Activated CD4-positive, alpha-beta T cell treated with anti-CD3 and anti-CD28 coated beads, Interleukin-2, amount 50 U/mL, for 4 hours (primary cell): ENCODE measurements around the gene INVS.
A peak's percentile ranks its signal among the peaks of the same experiment; 100 is the strongest.
"Not testable (repeated sequence)": the region's sequence is repeated elsewhere in the genome, so short reads cannot be mapped to it uniquely, and the experiment has no call there.

Source experiments
- DNase-seq, 2 experiments: peaks; one replicate each; pipeline ENCODE4 v3.0.0-alpha.2; 2020

INVS gene, protein sequence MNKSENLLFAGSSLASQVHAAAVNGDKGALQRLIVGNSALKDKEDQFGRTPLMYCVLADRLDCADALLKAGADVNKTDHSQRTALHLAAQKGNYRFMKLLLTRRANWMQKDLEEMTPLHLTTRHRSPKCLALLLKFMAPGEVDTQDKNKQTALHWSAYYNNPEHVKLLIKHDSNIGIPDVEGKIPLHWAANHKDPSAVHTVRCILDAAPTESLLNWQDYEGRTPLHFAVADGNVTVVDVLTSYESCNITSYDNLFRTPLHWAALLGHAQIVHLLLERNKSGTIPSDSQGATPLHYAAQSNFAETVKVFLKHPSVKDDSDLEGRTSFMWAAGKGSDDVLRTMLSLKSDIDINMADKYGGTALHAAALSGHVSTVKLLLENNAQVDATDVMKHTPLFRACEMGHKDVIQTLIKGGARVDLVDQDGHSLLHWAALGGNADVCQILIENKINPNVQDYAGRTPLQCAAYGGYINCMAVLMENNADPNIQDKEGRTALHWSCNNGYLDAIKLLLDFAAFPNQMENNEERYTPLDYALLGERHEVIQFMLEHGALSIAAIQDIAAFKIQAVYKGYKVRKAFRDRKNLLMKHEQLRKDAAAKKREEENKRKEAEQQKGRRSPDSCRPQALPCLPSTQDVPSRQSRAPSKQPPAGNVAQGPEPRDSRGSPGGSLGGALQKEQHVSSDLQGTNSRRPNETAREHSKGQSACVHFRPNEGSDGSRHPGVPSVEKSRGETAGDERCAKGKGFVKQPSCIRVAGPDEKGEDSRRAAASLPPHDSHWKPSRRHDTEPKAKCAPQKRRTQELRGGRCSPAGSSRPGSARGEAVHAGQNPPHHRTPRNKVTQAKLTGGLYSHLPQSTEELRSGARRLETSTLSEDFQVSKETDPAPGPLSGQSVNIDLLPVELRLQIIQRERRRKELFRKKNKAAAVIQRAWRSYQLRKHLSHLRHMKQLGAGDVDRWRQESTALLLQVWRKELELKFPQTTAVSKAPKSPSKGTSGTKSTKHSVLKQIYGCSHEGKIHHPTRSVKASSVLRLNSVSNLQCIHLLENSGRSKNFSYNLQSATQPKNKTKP

DNA sequence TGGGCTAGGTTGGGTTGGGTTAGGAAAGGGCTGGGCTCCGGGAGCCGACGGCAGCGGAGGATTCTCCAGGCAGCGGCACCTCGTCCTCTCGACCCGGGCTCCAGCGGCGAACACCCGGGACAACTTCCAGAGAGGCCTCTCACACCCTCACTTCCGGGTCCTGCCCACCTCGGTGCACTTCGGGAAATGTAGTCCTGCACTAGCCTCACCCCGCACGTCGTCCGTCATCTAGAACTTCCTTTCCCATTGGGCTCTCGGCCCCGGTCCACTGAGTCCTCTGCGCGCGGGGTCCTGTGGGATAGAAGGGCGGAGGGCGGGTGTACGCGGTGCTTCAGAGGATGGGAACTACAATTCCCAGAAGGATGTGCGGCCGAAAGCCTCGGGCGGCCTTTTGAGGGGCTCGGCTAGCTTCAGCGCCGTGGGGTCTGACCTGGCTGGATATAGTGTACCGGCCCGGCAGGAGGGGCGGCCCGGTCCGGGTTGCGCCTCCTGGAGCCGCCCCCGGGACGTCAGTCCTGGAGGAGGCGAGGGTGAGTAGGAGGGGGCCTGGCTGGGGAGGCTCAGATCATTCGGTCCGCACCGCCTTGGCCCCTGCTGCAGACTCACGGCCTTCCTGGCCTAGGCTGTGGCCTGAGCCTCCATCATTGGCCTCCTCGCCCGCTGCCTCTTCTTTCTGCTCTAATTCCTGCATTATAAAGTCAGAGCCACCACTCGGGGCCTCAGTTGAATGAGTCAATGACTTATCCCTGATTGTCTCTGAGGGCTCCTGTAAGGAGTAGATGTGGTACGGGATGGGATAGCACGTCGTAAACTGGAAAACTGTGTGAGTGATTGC is at the start of gene INVS, which contains the start of gene ERP44:
INVS (plus strand) TSS at position 357 of the 835 bp plus-strand sequence. CDS start 5,279 bp downstream, outside the sequence.
ERP44 (minus strand) TSS at position 114 of the 835 bp plus-strand sequence. CDS start 160 bp downstream, outside the sequence.
- DNase-seq = peak; percentile 95 to 96

DNA sequence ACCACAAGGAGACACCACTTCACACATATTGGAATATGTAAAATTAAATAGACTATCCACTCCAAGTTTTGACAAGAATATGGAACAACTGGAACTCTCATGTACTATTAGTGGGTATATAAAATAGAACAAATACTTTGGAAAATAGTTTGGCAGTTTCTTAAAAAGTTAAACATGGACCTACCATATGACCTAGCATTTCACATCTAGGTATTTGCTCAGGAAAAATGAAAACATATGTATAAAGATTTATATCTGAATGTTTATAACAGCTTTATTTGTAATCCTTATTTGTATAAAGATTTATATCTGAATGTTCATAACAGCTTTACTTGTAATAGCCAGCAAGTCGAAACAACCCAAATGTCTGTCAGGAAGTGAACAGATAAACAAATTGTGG is 49.5 kb upstream of the INVS start:
- DNase-seq = no peak

DNA sequence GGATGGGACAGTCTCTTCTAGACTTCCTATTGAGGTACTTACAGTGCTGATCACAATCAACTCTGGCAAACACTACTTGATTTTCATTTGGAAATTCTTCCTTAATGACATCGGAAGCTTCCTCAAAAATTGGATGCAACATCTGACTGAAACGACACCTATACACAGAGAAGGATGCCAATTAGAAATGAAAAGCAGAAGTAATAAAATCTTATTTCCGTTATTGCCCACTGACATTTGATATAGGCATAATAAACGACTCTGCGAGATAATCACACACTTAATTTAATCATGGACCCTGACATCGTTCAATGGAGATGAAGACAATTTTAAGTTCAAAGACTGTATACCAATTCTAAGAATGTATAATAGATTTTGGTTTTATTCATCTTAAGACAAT is 46.7 kb upstream of the INVS start:
- no peak for DNase-seq

DNA sequence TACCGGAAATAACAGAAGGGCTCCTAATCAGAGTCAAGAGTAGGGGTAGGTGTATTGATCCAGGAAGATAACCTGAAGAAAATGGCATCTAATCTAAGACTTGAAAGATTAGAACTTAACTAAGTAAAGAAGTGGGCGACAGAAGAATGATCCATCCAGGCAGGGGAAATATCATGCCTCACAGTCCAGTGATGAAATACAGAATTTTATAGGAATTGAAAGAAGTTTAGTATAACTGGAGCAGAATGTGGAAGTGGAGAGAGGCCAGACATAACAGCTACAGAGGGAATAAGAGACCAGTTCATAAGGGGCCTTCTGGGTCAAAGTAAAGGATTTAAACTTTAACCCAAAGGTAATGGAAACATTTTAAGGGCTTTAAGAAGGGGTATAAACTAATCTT is 42.5 kb upstream of the INVS start:
- DNase-seq = no peak

DNA sequence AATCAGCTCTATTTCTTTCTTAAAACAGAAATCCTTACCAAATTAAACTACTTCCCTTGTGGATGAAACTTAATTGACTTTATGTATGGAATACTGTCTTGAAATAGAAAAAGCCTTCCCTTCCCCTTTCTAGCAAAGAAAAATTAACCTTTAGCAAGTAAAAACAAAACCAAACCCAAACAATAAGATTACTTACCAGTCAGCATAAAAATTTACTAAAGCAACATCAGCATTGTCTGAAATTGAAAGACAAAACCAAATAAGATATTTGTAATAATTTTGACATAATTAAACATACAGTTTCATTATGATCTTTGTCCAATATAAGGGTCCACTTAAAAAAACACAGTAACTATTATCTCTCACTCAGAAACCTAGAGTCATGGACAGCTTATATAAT is 41.4 kb upstream of the INVS start:
- DNase-seq = no peak

DNA sequence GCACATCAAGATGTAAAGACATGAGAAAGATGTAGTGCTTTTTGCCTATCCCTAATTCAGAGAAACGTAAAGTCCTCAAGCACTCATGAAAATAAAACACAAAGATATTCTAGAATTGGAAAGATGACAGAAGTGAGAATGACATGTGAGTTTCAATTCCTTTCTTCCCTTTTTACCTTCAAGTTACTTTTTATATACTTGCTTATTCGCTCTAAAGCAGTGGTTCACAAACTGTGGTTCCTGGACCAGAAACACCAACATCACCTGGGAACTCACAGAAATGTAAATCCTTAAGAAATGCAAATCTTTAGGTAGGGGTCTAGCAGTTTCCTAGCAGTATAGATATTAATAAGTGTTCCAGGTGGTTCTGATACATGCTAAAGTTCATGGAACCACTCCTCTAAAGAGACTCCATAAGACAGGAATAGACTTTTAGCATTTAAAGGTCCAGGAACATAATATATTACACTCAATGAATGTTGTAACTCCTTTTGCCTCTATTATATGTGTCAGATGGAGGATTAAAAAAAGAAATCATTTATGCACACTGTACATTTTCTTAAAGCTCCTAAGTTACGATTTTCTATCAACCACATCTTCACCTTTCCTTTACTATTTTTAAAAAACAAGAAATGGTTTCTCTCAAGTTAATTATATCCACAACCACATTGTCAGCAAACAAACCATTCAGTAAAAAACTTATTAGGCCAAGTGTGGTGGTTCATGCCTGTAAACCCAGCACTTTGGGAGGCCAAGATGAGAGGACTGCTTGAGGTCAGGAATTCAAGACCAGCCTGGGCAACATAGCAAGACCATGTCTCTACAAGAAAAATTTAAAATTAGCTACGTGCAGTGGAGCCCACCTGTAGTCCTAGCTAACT is 40.1 kb upstream of the INVS start:
- DNase-seq = no peak

DNA sequence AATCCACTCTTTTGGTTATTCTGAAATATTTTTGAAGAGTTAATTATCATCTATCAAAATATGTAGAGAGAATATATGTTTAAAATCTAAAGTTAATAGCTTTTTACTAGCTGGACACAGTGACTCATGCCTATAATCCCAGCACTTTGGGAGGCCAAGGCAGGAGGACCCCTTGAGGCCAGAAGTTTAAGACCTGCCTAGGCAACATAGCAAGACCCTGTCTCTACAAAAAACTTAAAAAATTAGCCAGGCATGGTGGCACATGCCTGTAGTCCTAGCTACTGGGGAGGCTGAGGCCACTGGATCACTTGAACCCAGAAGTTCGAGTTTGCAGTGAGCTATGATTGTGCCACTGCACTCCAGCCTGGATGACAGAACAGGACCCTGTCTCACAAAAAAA is 36.4 kb upstream of the INVS start:
- not testable (repeated sequence) for DNase-seq

DNA sequence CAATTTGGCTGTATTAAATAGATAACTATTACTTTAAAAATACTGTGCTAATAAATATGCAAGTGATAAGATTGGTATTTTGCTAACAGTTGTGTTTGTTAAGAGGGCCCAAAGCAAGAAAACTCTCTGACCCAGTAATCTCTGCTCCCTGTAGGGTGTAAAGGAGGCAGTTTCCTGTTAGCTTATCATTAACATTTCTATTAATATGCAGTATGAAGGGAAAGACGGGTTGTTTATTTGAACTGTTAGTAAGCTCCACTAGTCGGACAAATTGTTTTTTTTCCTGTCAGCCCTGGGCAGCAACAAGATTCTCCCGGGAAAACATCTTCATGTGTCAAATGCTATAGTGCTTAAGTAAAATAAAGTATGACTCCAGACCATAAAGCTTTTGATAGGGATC is 35.9 kb upstream of the INVS start:
- DNase-seq = no peak

- no peak for DNase-seq
These were observed 34.0 kb upstream of the INVS start for GRCh38 chr9:100064872-100065581.

DNA sequence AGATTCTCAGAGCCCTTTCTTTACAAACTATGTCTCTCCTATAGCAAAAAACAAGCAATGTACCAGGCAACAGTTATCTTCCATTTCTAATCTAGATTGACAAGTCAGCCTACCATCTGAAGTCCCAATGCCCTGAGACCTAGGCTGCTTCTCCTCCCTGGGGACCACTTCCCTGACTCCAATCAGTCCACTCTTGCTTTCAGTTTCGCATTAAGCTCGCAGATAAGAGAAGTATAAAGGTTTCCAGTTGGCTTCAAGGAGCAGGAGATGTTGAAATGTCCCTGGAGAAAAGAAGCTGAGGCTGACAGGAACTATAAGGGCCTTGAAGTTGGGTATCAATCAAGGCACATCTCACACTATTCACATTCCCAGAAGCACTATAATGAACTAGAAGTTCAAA is 32.5 kb upstream of the INVS start:
- DNase-seq = no peak

DNA sequence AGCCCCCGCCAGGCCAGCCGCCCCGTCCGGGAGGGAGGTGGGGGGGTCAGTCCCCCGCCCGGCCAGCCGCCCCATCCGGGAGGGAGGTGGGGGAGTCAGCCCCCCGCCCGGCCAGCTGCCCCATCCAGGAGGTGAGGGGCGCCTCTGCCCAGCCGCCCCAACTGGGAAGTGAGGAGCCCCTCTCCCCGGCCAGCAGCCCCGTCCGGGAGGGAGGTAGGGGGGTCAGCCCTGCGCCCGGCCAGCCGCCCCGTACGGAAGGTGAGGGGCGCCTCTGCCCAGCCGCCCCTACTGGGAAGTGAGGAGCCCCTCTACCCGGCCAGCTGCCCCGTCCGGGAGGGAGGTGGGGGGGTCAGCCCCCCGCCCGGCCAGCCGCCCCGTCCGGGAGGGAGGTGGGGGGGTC is 31.1 kb upstream of the INVS start:
- DNase-seq = not testable (repeated sequence)

- not testable (repeated sequence) for DNase-seq
These were observed 30.0 kb upstream of the INVS start for GRCh38 chr9:100069068-100069467.

- DNase-seq = no peak
These were observed 28.7 kb upstream of the INVS start for GRCh38 chr9:100070104-100071041.

DNA sequence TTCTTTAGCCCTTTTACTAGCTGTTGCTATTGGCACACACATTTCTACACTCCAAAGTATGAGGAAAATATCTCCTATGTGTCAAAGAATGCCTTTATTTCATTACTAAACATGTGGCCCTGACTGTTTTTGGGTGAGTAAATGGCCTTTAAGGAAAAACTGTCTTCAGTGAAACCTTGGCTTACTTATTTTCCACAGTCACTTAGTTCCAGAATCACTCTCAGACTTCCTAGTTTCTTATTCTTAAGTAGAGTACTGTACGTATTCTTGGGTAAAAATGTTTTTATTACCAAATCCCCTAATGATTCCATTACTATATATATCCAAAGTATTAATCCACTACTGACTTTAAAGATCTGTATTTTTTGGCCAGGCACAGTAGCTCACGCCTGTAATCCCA is 27.8 kb upstream of the INVS start:
- DNase-seq = no peak

DNA sequence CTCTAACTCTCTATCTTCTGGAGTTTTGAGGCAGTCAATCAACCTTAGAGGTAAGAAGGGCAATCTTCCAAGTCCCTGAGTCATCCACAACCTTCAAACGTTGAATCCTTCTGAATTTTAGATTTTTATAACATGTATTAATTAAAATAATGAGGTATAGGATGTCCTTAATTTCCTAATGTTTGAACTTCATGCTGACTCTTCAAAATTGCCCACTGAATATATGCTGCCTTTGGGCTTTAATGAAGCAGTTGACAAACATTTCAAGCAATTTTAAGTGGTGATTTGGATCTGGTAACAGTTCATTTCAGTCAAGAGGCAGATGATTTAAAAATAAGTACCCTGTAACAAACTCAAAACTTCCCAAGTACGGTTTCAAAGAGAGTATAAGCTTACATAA is 26.2 kb upstream of the INVS start:
- no peak for DNase-seq

DNA sequence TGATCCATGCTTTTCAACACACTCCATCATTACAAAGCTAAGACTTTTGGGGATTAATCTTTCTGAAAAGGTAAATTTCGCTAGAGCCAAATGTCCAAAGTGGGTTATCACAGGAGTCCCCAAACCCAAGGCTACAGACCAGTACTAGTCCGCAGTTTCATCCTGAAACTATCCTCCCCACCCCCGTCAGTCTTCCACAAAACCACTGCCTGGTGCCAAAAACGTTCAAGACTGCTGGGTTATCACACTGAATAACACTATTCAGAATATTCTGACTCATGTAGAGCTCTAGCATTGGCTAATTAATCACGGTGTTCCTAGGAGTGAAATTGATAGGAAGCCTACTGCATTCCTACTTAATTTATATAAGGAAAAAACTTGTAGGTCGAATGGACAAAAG is 24.9 kb upstream of the INVS start:
- no peak for DNase-seq

DNA sequence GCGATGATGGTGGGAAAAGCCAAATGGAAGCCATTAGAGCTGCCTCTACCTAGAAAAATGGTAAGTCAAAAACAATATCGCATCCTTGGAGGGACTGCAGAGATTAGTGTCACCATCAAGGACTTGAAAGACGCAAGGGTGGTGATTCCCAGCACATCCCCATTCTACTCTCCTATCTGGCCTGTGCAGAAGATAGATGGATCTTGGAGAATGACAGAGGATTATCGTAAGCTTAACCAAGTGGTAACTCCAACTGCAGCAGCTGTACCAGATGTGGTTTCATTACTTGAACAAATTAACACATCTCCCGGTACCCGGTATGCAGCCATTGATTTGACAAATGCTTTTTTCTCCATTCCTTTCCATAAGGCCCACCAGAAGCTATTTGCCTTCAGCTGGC is 24.1 kb upstream of the INVS start:
- DNase-seq = no peak

- not testable (repeated sequence) for DNase-seq
These were observed 22.8 kb upstream of the INVS start for GRCh38 chr9:100076256-100076655.

DNA sequence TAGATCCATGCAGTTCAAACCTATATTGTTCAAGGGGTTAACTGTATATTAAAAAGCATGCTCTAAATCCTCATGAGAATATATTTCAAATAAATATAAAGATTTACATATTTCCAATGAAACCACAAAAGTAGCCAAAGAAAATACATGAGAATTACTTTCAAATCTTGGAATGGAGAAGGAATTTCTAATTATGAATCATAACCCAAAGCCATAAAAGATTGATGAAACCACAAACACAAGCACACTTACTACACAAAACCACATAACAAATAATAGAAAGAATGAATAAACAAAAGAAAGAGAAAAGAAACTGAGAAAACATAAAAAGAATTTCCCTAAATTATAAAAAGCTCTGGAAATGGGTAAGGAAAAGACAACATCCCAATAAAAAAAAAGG is 16.3 kb upstream of the INVS start:
- DNase-seq = no peak
